Esophagus squamous epithelium (tissue), 5 donors: ENCODE measurements around the gene PCDHAC1. TPM values are rescaled to one million over a fixed set of nuclear protein-coding genes. Genes with fewer than 3 reads are reported as not detected.

Experiments
- DNase-seq: peaks from one replicate; lab custom pipeline; 2025; lab: John Stamatoyannopoulos, UW
- H3K27ac ChIP-seq, 4 donors: fragments of 200-600 bp; sonication (generic); one replicate each; pipeline ENCODE4 v1.5.1; 2016 to 2019; ENCODE audit warnings: mild to moderate bottlenecking in 1 of 4
- H3K27me3 ChIP-seq, 4 donors: fragments of 200-600 bp; sonication (generic); 1 replicate in 3 of 4; 2 replicates in 1 of 4; pipeline versions ENCODE4 v1.5.1 to v1.6.0; 2017 to 2021; ENCODE audit warnings: antibody characterized with exemption in 1 of 4
- H3K36me3 ChIP-seq, 3 donors: fragments of 200-600 bp; sonication (generic); one replicate each; pipeline ENCODE4 v1.5.1; 2016 to 2019
- H3K4me1 ChIP-seq, 3 donors: fragments of 200-600 bp; sonication (generic); one replicate each; pipeline ENCODE4 v1.5.1; 2017 to 2019
- H3K4me3 ChIP-seq, 4 donors: fragments of 200-600 bp; sonication (generic); 1 replicate in 3 of 4; 2 replicates in 1 of 4; pipeline ENCODE4 v1.5.1; 2016 to 2019; ENCODE audit warnings: mild to moderate bottlenecking in 2 of 4, moderate library complexity in 1 of 4
- H3K9me3 ChIP-seq, 3 donors: fragments of 200-600 bp; sonication (generic); one replicate each; pipeline ENCODE4 v1.5.1; 2016 to 2019
- CTCF ChIP-seq, 6 experiments: fragments of 450-650 bp in 4 of 6; fragments of 200-600 bp in 2 of 6; sonication (generic) in 2 of 6; IDR thresholded peaks; one replicate each; pipeline ENCODE4 v1.5.1; 2016 to 2019; ENCODE audit warnings: antibody characterized with exemption in 6 of 6, mild to moderate bottlenecking in 4 of 6, moderate library complexity in 4 of 6
- POLR2A ChIP-seq, 4 donors: fragments of 450-650 bp; IDR thresholded peaks; one replicate each; pipeline ENCODE4 v1.6.1; 2017; ENCODE audit warnings: antibody characterized with exemption in 4 of 4, mild to moderate bottlenecking in 4 of 4, moderate library complexity in 3 of 4
- WGBS, 2 donors: methylation state at CpG; one replicate each; pipeline ENCODE4 v1.1.5; 2018; 5-methylcytosine and 5-hydroxymethylcytosine counted together
- intact Hi-C: fragments of 100-400 bp; cut with DNase I; formaldehyde crosslinking; loops from one replicate; pipeline ENCODE4 v1.15.0; 2022
- small RNA-seq, 4 donors: library from RNA; depleted of rRNA; stranded (forward); fragments of <200 nt; gene quantifications; one replicate each; pipeline ENCODE3, GENCODE V24; 2016
- total RNA-seq, 4 donors: library from RNA; depleted of rRNA; stranded (reverse); fragments of >200 nt; gene quantifications; one replicate each; pipeline ENCODE4 v1.1.0, GENCODE V29; 2016
- donor health status: DM: yes; HTN: yes; CAD: no.

Gene PCDHAC1
- total RNA-seq, 4 donors from 2014 or later: 0.06 to 0.27 (median 0.19) TPM; not detected in 1

GRCh38 chr5:140978983-140979382, 52.9 kb downstream of the PCDHAC1 start:
- Histone ChIP-seq H3K9me3 (no peaks in the 10 kb centered on the region), H3K27ac (no peak overlapping the region), H3K27me3 (peaks cover 0 to 5% (median 0%) of the 10 kb centered on the region in 4 donors), H3K4me3 (no peak overlapping the region), H3K4me1 (no peaks in the 10 kb centered on the region), H3K36me3 (no peaks in the 10 kb centered on the region)
- intact Hi-C loops: no loop called here
- DNase-seq: no peak
- 82 to 89% methylated on average over 1 of the region's 1 CpG for WGBS, 2 donors
- TF ChIP-seq POLR2A (IDR thresholded peaks at IDR 0.05) (no peak), CTCF (IDR thresholded peaks at IDR 0.05) (no peak)

Small RNAs within 50 kb of the gene (small RNA-seq; reads per million reads assigned to genes)
- gene AC010223.1: 0 reads per million in 4 donors

Other genes with a start within 250 kb of the PCDHAC1 start
- gene HARS1, start 234.9 kb upstream of the PCDHAC1 start, total RNA-seq: 10 to 100 TPM; 44.3 to 74.0 (median 62.9) TPM
- gene HARS2, start 234.8 kb upstream of the PCDHAC1 start, total RNA-seq: 10 to 100 TPM; 13.3 to 24.2 (median 22.8) TPM
- gene ZMAT2, start 225.9 kb upstream of the PCDHAC1 start, total RNA-seq: 10 to 100 TPM; 25.2 to 52.4 (median 41.3) TPM
- not detected for gene PCDHA1, start 140.2 kb upstream of the PCDHAC1 start, total RNA-seq
- gene PCDHA2, start 131.4 kb upstream of the PCDHAC1 start, total RNA-seq: not detected
- under 1 TPM in 3 of 4 donors, not detected in 1; 0.09 to 0.19 (median 0.18) TPM for gene PCDHA3, start 125.2 kb upstream of the PCDHAC1 start, total RNA-seq
- under 1 TPM; 0.18 to 0.38 (median 0.27) TPM for gene PCDHA4, start 119.2 kb upstream of the PCDHAC1 start, total RNA-seq
- gene PCDHA5, start 104.7 kb upstream of the PCDHAC1 start, total RNA-seq: under 1 TPM in 3 of 4 donors, not detected in 1; 0.09 to 0.19 (median 0.15) TPM
- gene PCDHA6, start 98.3 kb upstream of the PCDHAC1 start, total RNA-seq: under 1 TPM in 3 of 4 donors, not detected in 1; 0.19 to 0.27 (median 0.21) TPM
- under 1 TPM in 2 of 4 donors, not detected in 2; 0.15 to 0.19 TPM for gene PCDHA7, start 92.0 kb upstream of the PCDHAC1 start, total RNA-seq
- under 1 TPM in 1 of 4 donors, not detected in 3; 0.19 TPM for gene PCDHA8, start 85.1 kb upstream of the PCDHAC1 start, total RNA-seq
- gene PCDHA9, start 77.9 kb upstream of the PCDHAC1 start, total RNA-seq: under 1 TPM in 1 of 4 donors, not detected in 3; 0.19 TPM
- gene PCDHA10, start 70.4 kb upstream of the PCDHAC1 start, total RNA-seq: under 1 TPM; under 0.01 to 0.15 (median 0.08) TPM
- gene PCDHA11, start 57.3 kb upstream of the PCDHAC1 start, total RNA-seq: under 1 TPM in 3 of 4 donors, not detected in 1; under 0.01 to 0.11 (median 0.04) TPM
- under 1 TPM in 2 of 4 donors, not detected in 2; 0.15 to 0.26 TPM for gene PCDHA12, start 51.0 kb upstream of the PCDHAC1 start, total RNA-seq
- gene PCDHA13, start 44.2 kb upstream of the PCDHAC1 start, total RNA-seq: under 1 TPM in 1 of 4 donors, not detected in 3; 0.19 TPM
- 1 to 10 TPM in 1 of 4 donors, under 1 TPM in 1, not detected in 2; 0.19 to 2.2 TPM for gene PCDHAC2, start 40.2 kb downstream of the PCDHAC1 start, total RNA-seq
- gene PCDHB1, start 125.1 kb downstream of the PCDHAC1 start, total RNA-seq: not detected
- gene PCDHB2, start 168.3 kb downstream of the PCDHAC1 start, total RNA-seq: 1 to 10 TPM in 2 of 4 donors, under 1 TPM in 2; 0.53 to 2.3 (median 0.97) TPM
- gene PCDHB3, start 174.2 kb downstream of the PCDHAC1 start, total RNA-seq: under 1 TPM; 0.30 to 0.76 (median 0.71) TPM
- 1 to 10 TPM in 2 of 4 donors, under 1 TPM in 2; 0.30 to 2.4 (median 1.3) TPM for gene PCDHB4, start 195.5 kb downstream of the PCDHAC1 start, total RNA-seq
- 1 to 10 TPM in 2 of 4 donors, under 1 TPM in 2; 0.11 to 1.3 (median 0.86) TPM for gene PCDHB5, start 208.9 kb downstream of the PCDHAC1 start, total RNA-seq
- gene PCDHB6, start 223.8 kb downstream of the PCDHAC1 start, total RNA-seq: under 1 TPM in 1 of 4 donors, not detected in 3; 0.19 TPM
- gene PCDHB7, start 246.3 kb downstream of the PCDHAC1 start, total RNA-seq: under 1 TPM in 3 of 4 donors, not detected in 1; 0.76 to 0.95 (median 0.87) TPM